ENCODE results near the gene OMG.
"Not testable (repeated sequence)": the region's sequence is repeated elsewhere in the genome, so short reads cannot be mapped to it uniquely, and the experiment has no call there.

Gene OMG

GRCh38 chr17:31293581-31293980 is 3.5 kb downstream of the OMG start:
- DNase-seq (ENCODE audit: insufficient read length, low spot score) (no peak), FAIRE-seq (no peak)
- no peak for TF ChIP-seq POLR2A (IDR thresholded peaks at IDR 0.05; ENCODE audit: low read depth, low read length)

GRCh38 chr17:31291820-31292219 is 5.2 kb downstream of the OMG start:
- no peak for TF ChIP-seq POLR2A (IDR thresholded peaks at IDR 0.05; ENCODE audit: low read depth, low read length)
- DNase-seq (ENCODE audit: insufficient read length, low spot score) (no peak), FAIRE-seq (no peak)

GRCh38 chr17:31289790-31290189 is 7.2 kb downstream of the OMG start:
- no peak for FAIRE-seq
- no peak for TF ChIP-seq POLR2A (IDR thresholded peaks at IDR 0.05; ENCODE audit: low read depth, low read length)
- DNase-seq (ENCODE audit: insufficient read length, low spot score): no peak

- not testable (repeated sequence) for DNase-seq (ENCODE audit: insufficient read length, low spot score); FAIRE-seq
Observed at GRCh38 chr17:31287932-31288331, 9.1 kb downstream of the OMG start.

GRCh38 chr17:31286587-31286986 is 10.5 kb downstream of the OMG start:
- DNase-seq (ENCODE audit: insufficient read length, low spot score): no peak
- TF ChIP-seq POLR2A (IDR thresholded peaks at IDR 0.05; ENCODE audit: low read depth, low read length): no peak
- no peak for FAIRE-seq

- TF ChIP-seq POLR2A (IDR thresholded peaks at IDR 0.05; ENCODE audit: low read depth, low read length): no peak
- no peak for FAIRE-seq
Observed at GRCh38 chr17:31283841-31284240, 13.2 kb downstream of the OMG start.

GRCh38 chr17:31281061-31281460 is 16.0 kb downstream of the OMG start:
- FAIRE-seq (no peak), DNase-seq (ENCODE audit: insufficient read length, low spot score) (no peak)
- no peak for TF ChIP-seq POLR2A (IDR thresholded peaks at IDR 0.05; ENCODE audit: low read depth, low read length)

More at GRCh38 chr17:31283841-31284240, 13.2 kb downstream of the OMG start:
- no peak for DNase-seq (ENCODE audit: insufficient read length, low spot score)

GRCh38 chr17:31279401-31279800 is 17.6 kb downstream of the OMG start:
- no peak for FAIRE-seq
- TF ChIP-seq POLR2A (IDR thresholded peaks at IDR 0.05; ENCODE audit: low read depth, low read length): no peak
- no peak for DNase-seq (ENCODE audit: insufficient read length, low spot score)

GRCh38 chr17:31275116-31275515 is 21.9 kb downstream of the OMG start:
- no peak for TF ChIP-seq POLR2A (IDR thresholded peaks at IDR 0.05; ENCODE audit: low read depth, low read length)
- FAIRE-seq: no peak
- DNase-seq (ENCODE audit: insufficient read length, low spot score): no peak

- TF ChIP-seq POLR2A (IDR thresholded peaks at IDR 0.05; ENCODE audit: low read depth, low read length): no peak
- DNase-seq (ENCODE audit: insufficient read length, low spot score): no peak
- FAIRE-seq: no peak
Observed at GRCh38 chr17:31274252-31274651, 22.8 kb downstream of the OMG start.

GRCh38 chr17:31273516-31273915 is 23.5 kb downstream of the OMG start:
- FAIRE-seq (no peak), DNase-seq (ENCODE audit: insufficient read length, low spot score) (no peak)
- TF ChIP-seq POLR2A (IDR thresholded peaks at IDR 0.05; ENCODE audit: low read depth, low read length): no peak

- no peak for DNase-seq (ENCODE audit: insufficient read length, low spot score)
- FAIRE-seq: no peak
- no peak for TF ChIP-seq POLR2A (IDR thresholded peaks at IDR 0.05; ENCODE audit: low read depth, low read length)
Observed at GRCh38 chr17:31272803-31273202, 24.2 kb downstream of the OMG start.

- no peak for FAIRE-seq
- DNase-seq (ENCODE audit: insufficient read length, low spot score): no peak
- TF ChIP-seq POLR2A (IDR thresholded peaks at IDR 0.05; ENCODE audit: low read depth, low read length): no peak
Observed at GRCh38 chr17:31272236-31272635, 24.8 kb downstream of the OMG start.

- TF ChIP-seq POLR2A (IDR thresholded peaks at IDR 0.05; ENCODE audit: low read depth, low read length): no peak
- peak; percentile 100 for FAIRE-seq
- DNase-seq (ENCODE audit: insufficient read length, low spot score): peak; percentile 47
Observed at GRCh38 chr17:31269578-31269983, 27.5 kb downstream of the OMG start.

GRCh38 chr17:31269036-31269577 is 27.9 kb downstream of the OMG start:
- FAIRE-seq (peak; percentile 23), DNase-seq (ENCODE audit: insufficient read length, low spot score) (no peak)
- no peak for TF ChIP-seq POLR2A (IDR thresholded peaks at IDR 0.05; ENCODE audit: low read depth, low read length)

GRCh38 chr17:31266042-31266441 is 31.0 kb downstream of the OMG start:
- FAIRE-seq (no peak), DNase-seq (ENCODE audit: insufficient read length, low spot score) (no peak)
- no peak for TF ChIP-seq POLR2A (IDR thresholded peaks at IDR 0.05; ENCODE audit: low read depth, low read length)

GRCh38 chr17:31262923-31263322 is 34.1 kb downstream of the OMG start:
- DNase-seq (ENCODE audit: insufficient read length, low spot score); FAIRE-seq: not testable (repeated sequence)
